NCI-H526 treated with DMSO at 0.1 percent for 48 hours (cell line): ENCODE results near the gene ZNF106.

Experiments used
- DNase-seq: peaks from one replicate; lab custom pipeline; 2025; lab: John Stamatoyannopoulos, UW

The ZNF106 gene

DNA sequence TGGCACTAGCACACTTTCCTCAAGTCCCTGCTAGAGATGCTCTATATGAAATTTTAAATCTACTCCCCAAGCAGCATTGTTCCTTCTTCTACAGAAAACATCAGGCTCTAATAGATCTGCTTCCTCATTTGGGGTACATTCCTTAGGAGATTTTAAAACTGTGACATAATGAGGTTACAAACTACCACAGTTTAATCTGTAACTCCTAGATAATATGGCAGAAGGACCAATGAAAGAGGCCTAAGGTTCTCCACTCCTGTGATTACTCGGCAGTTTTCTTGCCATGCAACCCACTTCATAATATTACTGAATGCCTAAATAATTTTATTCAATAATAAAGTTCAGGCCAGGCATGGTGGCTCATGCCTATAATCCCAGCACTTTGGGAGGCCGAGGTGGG, 16.1 kb downstream of the ZNF106 start:
- DNase-seq = no peak

- DNase-seq = no peak
Observed at GRCh38 chr15:42471002-42471401, 19.9 kb downstream of the ZNF106 start.

DNA sequence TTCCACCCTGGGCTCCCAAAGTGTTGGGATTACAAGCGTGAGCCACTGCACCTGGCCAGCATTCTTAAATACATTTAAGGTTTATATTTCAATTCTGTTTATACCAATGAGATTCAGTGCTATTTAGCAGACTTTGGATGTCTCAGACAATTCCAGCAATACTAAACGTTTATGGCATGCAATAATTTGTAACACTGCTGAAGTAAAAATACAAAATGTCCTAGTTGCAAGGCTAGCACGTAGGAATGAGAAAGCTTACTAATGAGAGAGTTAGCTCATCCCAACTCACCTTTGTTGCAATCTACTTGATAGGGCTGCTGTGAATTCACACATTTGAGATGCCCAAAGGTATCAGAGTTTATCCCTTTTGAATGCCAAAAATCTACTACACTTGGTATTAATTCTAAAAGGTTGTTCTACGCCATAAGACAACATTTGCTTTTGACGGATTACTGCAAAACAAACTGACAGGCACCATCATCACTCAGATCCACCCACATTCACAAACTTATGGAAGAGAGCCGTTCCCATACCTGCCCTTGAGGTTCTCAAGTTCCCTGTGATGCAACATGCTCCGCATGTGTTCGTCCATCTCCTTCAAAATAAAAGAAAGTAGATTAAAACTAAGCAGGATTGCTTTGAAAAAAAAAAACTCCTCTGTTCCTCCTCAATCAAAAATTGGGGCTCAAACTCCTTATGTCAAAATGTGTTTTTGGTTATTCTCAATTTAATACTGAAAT, 25.3 kb downstream of the ZNF106 start:
- DNase-seq = no peak

DNA sequence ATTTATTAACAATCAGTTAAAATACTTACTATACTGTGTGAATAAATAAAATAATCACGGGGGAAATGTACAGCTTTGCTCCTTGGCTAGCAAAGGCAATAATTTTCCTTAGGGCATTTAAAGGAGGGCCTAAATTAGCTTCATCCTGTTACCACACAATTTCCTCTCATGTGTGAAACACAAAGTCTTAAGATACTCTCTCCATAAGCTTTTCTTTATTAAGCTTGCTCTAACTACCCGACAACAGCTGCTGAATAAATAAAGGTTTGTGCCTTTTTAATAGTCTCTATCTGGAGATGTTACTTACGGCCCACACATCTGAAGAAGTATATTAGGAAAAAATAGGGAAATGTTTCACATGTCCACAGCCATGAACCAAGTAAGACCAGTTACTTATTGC, 29.7 kb downstream of the ZNF106 start:
- no peak for DNase-seq

DNA sequence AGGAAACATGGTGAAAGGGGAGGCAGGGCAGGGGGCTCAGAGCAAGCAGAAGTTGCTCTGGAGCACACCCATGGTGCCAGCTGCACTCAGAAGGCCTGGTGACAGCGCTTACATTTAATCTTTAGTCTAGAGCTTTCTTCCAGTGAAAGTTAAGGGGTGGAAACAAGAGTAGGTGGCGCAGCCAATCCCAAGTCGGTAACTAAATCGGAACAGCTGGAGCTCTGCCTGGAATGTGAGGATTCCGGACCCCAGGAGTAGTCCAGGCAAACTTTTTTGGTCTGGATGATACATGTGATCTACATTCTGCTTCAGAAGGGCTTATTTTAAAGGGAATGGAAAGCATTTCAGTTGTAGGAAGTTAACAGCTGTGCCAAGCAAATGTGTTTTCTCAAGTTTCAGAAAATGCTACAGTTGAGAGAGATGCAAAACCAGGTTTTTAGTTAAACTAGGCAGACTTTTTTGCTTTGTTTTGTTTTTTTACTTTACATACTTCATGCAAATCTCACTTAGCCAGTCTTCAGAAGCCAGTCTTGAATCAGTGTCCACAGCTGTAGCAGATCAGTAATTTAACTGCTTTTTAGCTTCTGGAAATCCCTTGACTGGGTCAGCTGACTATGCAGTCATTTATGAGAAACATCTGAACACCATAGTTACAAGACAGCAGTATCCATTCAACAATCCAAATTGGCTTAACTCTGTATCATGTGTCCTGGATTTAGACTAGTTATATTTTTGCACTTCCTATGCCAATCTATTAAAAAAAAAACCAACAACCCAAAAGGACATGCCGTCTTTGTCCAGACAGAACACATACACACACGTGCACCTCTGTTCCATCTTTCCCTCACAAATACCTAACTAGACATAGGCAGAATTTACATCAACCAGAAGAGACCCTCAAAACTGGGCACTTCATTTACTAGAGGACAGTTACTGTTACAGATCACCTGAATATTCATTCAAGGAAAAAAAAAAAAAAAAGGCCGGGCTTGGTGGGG, 33.2 kb downstream of the ZNF106 start:
- peak; percentile 83 for DNase-seq

- peak; percentile 31 for DNase-seq
Observed at GRCh38 chr15:42456971-42457370, 34.0 kb downstream of the ZNF106 start.

GRCh38 chr15:42456531-42456930, 34.4 kb downstream of the ZNF106 start:
- no peak for DNase-seq

DNA sequence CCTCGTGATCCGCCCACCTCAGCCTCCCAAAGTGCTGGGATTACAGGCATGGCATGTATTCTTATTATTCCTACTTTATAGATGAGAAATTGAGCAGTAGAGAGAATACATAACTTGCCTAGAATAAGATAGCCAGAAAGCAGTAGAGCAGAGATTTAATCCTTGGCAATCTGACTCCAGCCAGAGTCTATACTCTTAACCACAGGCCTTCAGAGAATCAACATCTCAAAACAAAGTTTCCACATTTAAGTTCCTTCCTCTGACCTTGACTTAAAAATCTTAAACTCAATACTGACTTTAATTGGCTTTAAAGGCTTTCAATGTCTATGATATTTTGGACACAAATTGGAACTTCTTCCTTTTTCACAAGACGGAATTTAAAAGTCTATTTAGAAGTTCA, 37.1 kb downstream of the ZNF106 start:
- no peak for DNase-seq

GRCh38 chr15:42450425-42450790, 40.5 kb downstream of the ZNF106 start:
- DNase-seq = no peak

DNA sequence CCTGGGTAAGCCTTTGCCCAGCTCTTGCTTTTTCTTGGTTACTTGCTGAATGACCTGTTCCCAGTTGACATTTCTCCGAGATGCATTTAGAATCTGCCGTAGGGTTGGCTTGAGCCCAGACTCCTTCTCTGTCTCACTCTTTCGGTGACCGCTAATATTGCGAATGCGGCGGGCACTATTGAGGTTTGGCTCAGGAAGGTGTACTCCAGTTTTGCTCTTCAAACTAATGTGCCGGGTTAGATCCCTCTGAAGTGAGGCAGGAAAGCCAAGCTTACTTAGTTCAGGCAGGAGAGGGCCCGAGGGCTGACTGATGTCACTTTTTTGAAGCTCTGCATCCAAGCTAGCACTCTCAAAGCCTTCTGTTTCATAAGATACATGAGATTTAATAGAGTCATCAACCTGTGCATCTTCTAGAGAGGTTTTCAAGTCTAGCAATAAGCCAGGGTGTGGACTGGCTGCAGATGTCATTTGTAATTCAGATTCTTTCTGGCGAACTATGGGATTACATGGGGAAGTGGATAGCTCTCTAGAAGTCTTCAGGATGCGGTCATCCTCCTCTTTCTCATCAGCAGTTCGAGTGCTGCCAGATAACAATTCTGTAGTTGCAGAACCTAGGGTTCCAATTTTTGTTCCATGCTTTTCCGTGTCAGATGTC, 41.0 kb downstream of the ZNF106 start:
- DNase-seq = no peak

GRCh38 chr15:42448281-42448680, 42.7 kb downstream of the ZNF106 start:
- DNase-seq = no peak

GRCh38 chr15:42447599-42447998, 43.3 kb downstream of the ZNF106 start:
- no peak for DNase-seq

- DNase-seq = no peak
Observed at GRCh38 chr15:42445551-42445950, 45.4 kb downstream of the ZNF106 start.

GRCh38 chr15:42444415-42445063, 46.4 kb downstream of the ZNF106 start:
- no peak for DNase-seq

DNA sequence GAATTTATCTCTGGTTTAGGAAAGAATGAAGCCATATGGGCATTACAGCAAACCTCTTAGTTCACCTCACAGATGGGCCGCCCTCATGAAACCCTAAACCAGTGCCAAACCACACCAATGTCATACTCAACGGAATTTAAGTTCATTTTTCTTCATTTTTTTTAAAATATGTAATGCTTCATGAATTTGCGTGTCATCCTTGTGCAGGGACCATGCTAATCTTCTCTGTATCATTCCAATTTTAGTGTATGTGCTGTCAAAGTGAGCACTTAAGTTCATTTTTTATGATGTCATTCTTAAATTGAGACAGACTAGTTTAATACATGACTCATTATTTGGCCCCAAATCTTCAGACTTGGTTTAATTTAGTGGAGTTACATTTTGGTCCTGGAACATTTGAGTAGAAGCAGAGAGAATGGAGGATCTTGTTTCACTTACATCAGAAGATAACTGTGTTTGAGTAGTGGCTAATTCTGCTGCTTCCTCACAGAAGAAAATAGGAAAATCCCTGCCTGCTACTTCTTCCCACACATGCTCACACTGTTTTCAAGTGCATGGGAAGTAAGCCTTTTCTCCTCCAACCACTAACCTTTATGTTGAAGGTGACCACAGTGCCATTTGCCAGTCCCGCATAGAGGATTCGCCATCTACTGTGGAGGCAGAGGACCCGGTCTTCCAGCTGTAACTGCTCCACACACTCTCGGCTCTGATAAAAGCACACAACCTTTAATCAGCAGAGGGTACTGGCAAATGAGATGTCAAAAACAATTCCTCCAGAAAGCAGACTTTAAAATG, 63.3 kb downstream of the ZNF106 start:
- DNase-seq = no peak

DNA sequence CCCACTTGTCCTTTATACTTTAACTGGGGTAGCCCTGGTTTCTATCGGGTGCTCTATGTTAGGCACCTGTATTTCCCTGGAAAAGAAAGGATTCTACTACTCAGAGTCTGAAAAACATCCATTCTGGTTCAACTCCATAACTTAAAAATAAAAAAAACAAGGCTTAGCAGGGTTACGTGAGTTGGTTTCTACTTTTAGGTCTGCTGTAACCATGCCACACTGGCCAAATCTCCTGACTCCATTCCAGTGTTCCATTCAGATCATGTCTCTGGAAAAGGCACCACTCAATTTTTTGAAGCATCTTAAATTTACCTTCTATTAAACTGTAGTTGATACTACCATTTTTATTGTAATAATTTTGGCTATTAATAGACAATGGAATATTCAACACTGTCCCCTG, 69.6 kb downstream of the ZNF106 start:
- no peak for DNase-seq

GRCh38 chr15:42419369-42419768, 71.6 kb downstream of the ZNF106 start:
- DNase-seq = no peak

GRCh38 chr15:42413920-42414319, 77.0 kb downstream of the ZNF106 start:
- DNase-seq = no peak

DNA sequence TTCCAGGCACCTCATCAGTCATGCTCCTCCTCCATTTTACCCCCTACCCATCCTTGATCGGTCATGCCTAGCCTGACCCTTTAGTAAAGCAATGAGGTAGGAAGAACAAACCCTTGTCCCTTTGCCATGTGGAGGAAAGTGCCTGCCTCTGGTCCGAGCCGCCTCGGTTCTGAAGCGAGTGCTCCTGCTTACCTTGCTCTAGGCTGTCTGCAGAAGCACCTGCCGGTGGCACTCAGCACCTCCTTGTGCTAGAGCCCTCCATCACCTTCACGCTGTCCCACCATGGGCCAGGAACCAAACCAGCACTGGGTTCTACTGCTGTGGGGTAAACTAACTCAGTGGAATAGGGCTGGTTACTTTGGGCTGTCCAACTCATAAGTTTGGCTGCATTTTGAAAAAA, 79.1 kb downstream of the ZNF106 start:
- DNase-seq = no peak

DNA sequence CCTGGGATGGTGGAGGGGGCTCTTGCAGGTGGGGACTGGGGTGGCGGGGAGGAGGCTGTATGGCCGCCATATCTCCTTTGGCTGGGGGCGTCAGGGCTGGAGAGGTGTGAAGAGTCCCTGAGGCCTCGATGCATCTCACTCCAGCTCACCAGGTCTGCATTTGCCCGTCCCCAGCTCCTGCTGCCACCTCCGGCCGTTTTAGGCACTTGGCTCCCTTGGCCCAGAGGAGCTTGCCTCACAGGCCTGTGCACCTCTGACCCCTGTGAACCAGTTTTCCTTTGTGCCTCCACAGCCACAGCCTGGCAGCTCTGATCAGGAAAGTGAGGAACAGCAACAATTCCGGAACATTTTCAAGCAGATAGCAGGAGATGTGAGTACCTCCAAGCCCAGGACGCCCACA, 81.9 kb downstream of the ZNF106 start:
- DNase-seq = no peak

- no peak for DNase-seq
Observed at GRCh38 chr15:42408178-42408577, 82.8 kb downstream of the ZNF106 start.
